ENCODE measurements around the gene TRAPPC3.

Gene TRAPPC3

GRCh38 chr1:36126797-36127500 is 22.3 kb downstream of the TRAPPC3 start:
- DNase-seq (ENCODE audit: low read depth, low spot score), result no peak

GRCh38 chr1:36126005-36126716 is 23.1 kb downstream of the TRAPPC3 start:
- no peak for DNase-seq (ENCODE audit: low read depth, low spot score)

GRCh38 chr1:36125129-36125991 is 23.9 kb downstream of the TRAPPC3 start, which contains the start of gene COL8A2:
TSS of gene COL8A2 (minus strand) at chr1:36125222. CDS start at chr1:36100242, 24,980 bp downstream.
- DNase-seq (ENCODE audit: low read depth, low spot score), result peak; percentile 47

GRCh38 chr1:36124404-36125128 is 24.7 kb downstream of the TRAPPC3 start:
- DNase-seq (ENCODE audit: low read depth, low spot score), result no peak

GRCh38 chr1:36123356-36123755 is 25.9 kb downstream of the TRAPPC3 start:
- DNase-seq (ENCODE audit: low read depth, low spot score), result no peak

GRCh38 chr1:36122062-36123030 is 26.9 kb downstream of the TRAPPC3 start:
- no peak for DNase-seq (ENCODE audit: low read depth, low spot score)

- DNase-seq (ENCODE audit: low read depth, low spot score), result peak; percentile 67
Measured at GRCh38 chr1:36119456-36119855, 29.8 kb downstream of the TRAPPC3 start.

- no peak for DNase-seq (ENCODE audit: low read depth, low spot score)
Measured at GRCh38 chr1:36118447-36119204, 30.7 kb downstream of the TRAPPC3 start.

GRCh38 chr1:36116901-36117300 is 32.4 kb downstream of the TRAPPC3 start:
- no peak for DNase-seq (ENCODE audit: low read depth, low spot score)

- peak; percentile 60 for DNase-seq (ENCODE audit: low read depth, low spot score)
Measured at GRCh38 chr1:36115931-36116330, 33.4 kb downstream of the TRAPPC3 start.

- DNase-seq (ENCODE audit: low read depth, low spot score), result peak; percentile 97
Measured at GRCh38 chr1:36115200-36115669, 34.1 kb downstream of the TRAPPC3 start.

- DNase-seq (ENCODE audit: low read depth, low spot score), result no peak
Measured at GRCh38 chr1:36114371-36114770, 34.9 kb downstream of the TRAPPC3 start.

GRCh38 chr1:36112823-36113222 is 36.5 kb downstream of the TRAPPC3 start:
- DNase-seq (ENCODE audit: low read depth, low spot score), result no peak

GRCh38 chr1:36111151-36111550 is 38.1 kb downstream of the TRAPPC3 start:
- no peak for DNase-seq (ENCODE audit: low read depth, low spot score)

GRCh38 chr1:36109041-36109679 is 40.1 kb downstream of the TRAPPC3 start:
- peak; percentile 94 for DNase-seq (ENCODE audit: low read depth, low spot score)

- peak; percentile 53 for DNase-seq (ENCODE audit: low read depth, low spot score)
Measured at GRCh38 chr1:36108314-36108713, 41.0 kb downstream of the TRAPPC3 start.

GRCh38 chr1:36107394-36107793 is 41.9 kb downstream of the TRAPPC3 start:
- DNase-seq (ENCODE audit: low read depth, low spot score), result no peak

GRCh38 chr1:36106269-36106668 is 43.0 kb downstream of the TRAPPC3 start:
- DNase-seq (ENCODE audit: low read depth, low spot score), result no peak

- no peak for DNase-seq (ENCODE audit: low read depth, low spot score)
Measured at GRCh38 chr1:36101546-36101945, 47.7 kb downstream of the TRAPPC3 start.

All from astrocyte of the hippocampus (primary cell).